Stimulated activated naive B cell treated with anti-CD40 and anti-IgM and Interleukin-4, amounts not matched to agents 10 μg/mL and 1 μg/mL and 100 μg/mL, for 72 hours (primary cell): ENCODE measurements around the gene PNMT.

ENCODE experiments used
- ATAC-seq, 2 donors: fragments of 150-1000 bp; cut with Tn5 transposase; replicated peaks; 2 replicates each; pipeline ENCODE4 v1.10.0; 2021; ENCODE audit warnings: moderate library complexity in 1 of 2
- DNase-seq: peaks from one replicate; pipeline ENCODE4 v3.0.0; 2021
- H3K27ac Mint-ChIP-seq: one replicate; pipeline ENCODE4 v1.8.0; 2022; ENCODE audit warnings: mild to moderate bottlenecking, mixed read lengths
- H3K27me3 Mint-ChIP-seq, 2 donors: one replicate each; pipeline ENCODE4 v1.8.0; 2022; ENCODE audit warnings: mixed read lengths in 2 of 2
- H3K36me3 Mint-ChIP-seq, 2 donors: one replicate each; pipeline ENCODE4 v1.8.0; 2022; ENCODE audit warnings: mixed read lengths in 2 of 2, mild to moderate bottlenecking in 1 of 2
- H3K4me1 Mint-ChIP-seq, 2 donors: one replicate each; pipeline ENCODE4 v1.8.0; 2022; ENCODE audit warnings: mixed read lengths in 2 of 2, mild to moderate bottlenecking in 1 of 2
- H3K4me3 Mint-ChIP-seq, 2 donors: one replicate each; pipeline ENCODE4 v1.8.0; 2022; ENCODE audit warnings: mild to moderate bottlenecking in 2 of 2, mixed read lengths in 2 of 2, moderate library complexity in 1 of 2
- H3K9me3 Mint-ChIP-seq, 2 donors: one replicate each; pipeline ENCODE4 v1.8.0; 2022; ENCODE audit warnings: mixed read lengths in 2 of 2, mild to moderate bottlenecking in 1 of 2

PNMT gene

GRCh38 chr17:39674702-39675389 lies 6.6 kb downstream of the PNMT start:
- H3K4me1 Mint-ChIP-seq = peaks cover 70 to 92% of the 10 kb centered on the region in 2 donors
- H3K36me3 Mint-ChIP-seq = peaks cover 4 to 16% of the 10 kb centered on the region in 2 donors
- peaks cover 0 to 6% of the 10 kb centered on the region in 2 donors for H3K27me3 Mint-ChIP-seq
- peak overlapping the region; percentile 49 to 70 for H3K4me3 Mint-ChIP-seq
- peak overlapping the region; percentile 88 for H3K27ac Mint-ChIP-seq
- ATAC-seq (peak; percentile 62 to 73), DNase-seq (peak; percentile 54)
- H3K9me3 Mint-ChIP-seq = no peaks in the 10 kb centered on the region

- peak; percentile 4 to 7 for ATAC-seq
- H3K4me3 Mint-ChIP-seq = peak overlapping the region; percentile 49 to 70
- peaks cover 0 to 6% of the 10 kb centered on the region in 2 donors for H3K27me3 Mint-ChIP-seq
- H3K9me3 Mint-ChIP-seq = no peaks in the 10 kb centered on the region
- peaks cover 4 to 18% of the 10 kb centered on the region in 2 donors for H3K36me3 Mint-ChIP-seq
- no peak for DNase-seq
- peaks cover 75 to 96% of the 10 kb centered on the region in 2 donors for H3K4me1 Mint-ChIP-seq
- peak overlapping the region; percentile 88 for H3K27ac Mint-ChIP-seq
These were observed 7.3 kb downstream of the PNMT start for GRCh38 chr17:39675390-39676082.

GRCh38 chr17:39676198-39676819 lies 8.1 kb downstream of the PNMT start:
- Mint-ChIP-seq H3K36me3 (peaks cover 4 to 20% of the 10 kb centered on the region in 2 donors), H3K27me3 (peaks cover 0 to 6% of the 10 kb centered on the region in 2 donors), H3K4me1 (peaks cover 80 to 100% of the 10 kb centered on the region in 2 donors), H3K9me3 (no peaks in the 10 kb centered on the region), H3K4me3 (peak overlapping the region in 1 of 2 donors; percentile 22), H3K27ac (peak overlapping the region; percentile 88)
- ATAC-seq = peak; percentile 57 to 68
- peak; percentile 36 for DNase-seq

- peak overlapping the region; percentile 44 for H3K27ac Mint-ChIP-seq
- ATAC-seq = no peak
- no peak overlapping the region for H3K4me3 Mint-ChIP-seq
- H3K4me1 Mint-ChIP-seq = peaks cover 76 to 97% of the 10 kb centered on the region in 2 donors
- peaks cover 0 to 1% of the 10 kb centered on the region in 2 donors for H3K27me3 Mint-ChIP-seq
- DNase-seq = no peak
- H3K36me3 Mint-ChIP-seq = peaks cover 2 to 20% of the 10 kb centered on the region in 2 donors
- H3K9me3 Mint-ChIP-seq = no peaks in the 10 kb centered on the region
These were observed 8.8 kb downstream of the PNMT start for GRCh38 chr17:39677072-39677471.

- ATAC-seq = no peak
- Mint-ChIP-seq H3K4me1 (peaks cover 72 to 90% of the 10 kb centered on the region in 2 donors), H3K4me3 (peak overlapping the region in 1 of 2 donors; percentile 39), H3K36me3 (peaks cover 2 to 16% of the 10 kb centered on the region in 2 donors), H3K9me3 (no peaks in the 10 kb centered on the region), H3K27ac (peak overlapping the region; percentile 74), H3K27me3 (no peaks in the 10 kb centered on the region)
- no peak for DNase-seq
These were observed 9.5 kb downstream of the PNMT start for GRCh38 chr17:39677542-39678339.

GRCh38 chr17:39678340-39679116 lies 10.3 kb downstream of the PNMT start:
- Mint-ChIP-seq H3K27me3 (no peaks in the 10 kb centered on the region), H3K36me3 (peaks cover 4 to 21% of the 10 kb centered on the region in 2 donors), H3K4me3 (peak overlapping the region in 1 of 2 donors; percentile 39), H3K9me3 (no peaks in the 10 kb centered on the region), H3K27ac (peak overlapping the region; percentile 91), H3K4me1 (peaks cover 67 to 82% of the 10 kb centered on the region in 2 donors)
- DNase-seq (no peak), ATAC-seq (no peak)

GRCh38 chr17:39679521-39680192 lies 11.4 kb downstream of the PNMT start:
- Mint-ChIP-seq H3K4me1 (peaks cover 60 to 71% of the 10 kb centered on the region in 2 donors), H3K9me3 (no peaks in the 10 kb centered on the region), H3K27ac (peak overlapping the region; percentile 91), H3K27me3 (no peaks in the 10 kb centered on the region), H3K4me3 (peak overlapping the region; percentile 40 to 48), H3K36me3 (peaks cover 9 to 28% of the 10 kb centered on the region in 2 donors)
- ATAC-seq (peak; percentile 53 to 58), DNase-seq (no peak)

- DNase-seq (no peak), ATAC-seq (no peak)
- peaks cover 37 to 41% of the 10 kb centered on the region in 2 donors for H3K4me1 Mint-ChIP-seq
- no peak overlapping the region for H3K4me3 Mint-ChIP-seq
- H3K27me3 Mint-ChIP-seq = no peaks in the 10 kb centered on the region
- H3K36me3 Mint-ChIP-seq = peaks cover 12 to 34% of the 10 kb centered on the region in 2 donors
- H3K9me3 Mint-ChIP-seq = peaks cover 1 to 3% of the 10 kb centered on the region in 2 donors
- H3K27ac Mint-ChIP-seq = no peak overlapping the region
These were observed 15.2 kb downstream of the PNMT start for GRCh38 chr17:39683295-39683939.

- ATAC-seq (no peak), DNase-seq (no peak)
- Mint-ChIP-seq H3K4me1 (peaks cover 32 to 37% of the 10 kb centered on the region in 2 donors), H3K27ac (no peak overlapping the region), H3K27me3 (no peaks in the 10 kb centered on the region), H3K36me3 (peaks cover 12 to 27% of the 10 kb centered on the region in 2 donors), H3K4me3 (no peak overlapping the region), H3K9me3 (peaks cover 1 to 3% of the 10 kb centered on the region in 2 donors)
These were observed 16.3 kb downstream of the PNMT start for GRCh38 chr17:39684369-39685192.

- peaks cover 15 to 19% of the 10 kb centered on the region in 2 donors for H3K4me1 Mint-ChIP-seq
- H3K9me3 Mint-ChIP-seq = peaks cover 1 to 3% of the 10 kb centered on the region in 2 donors
- H3K27ac Mint-ChIP-seq = peak overlapping the region; percentile 33
- peaks cover 12 to 23% of the 10 kb centered on the region in 2 donors for H3K36me3 Mint-ChIP-seq
- no peak for ATAC-seq
- H3K4me3 Mint-ChIP-seq = peak overlapping the region; percentile 91 to 96
- DNase-seq = no peak
- no peaks in the 10 kb centered on the region for H3K27me3 Mint-ChIP-seq
These were observed 18.9 kb downstream of the PNMT start for GRCh38 chr17:39687101-39687545.

- peaks cover 15 to 17% of the 10 kb centered on the region in 2 donors for H3K4me1 Mint-ChIP-seq
- peak; percentile 85 for DNase-seq
- ATAC-seq = peak; percentile 94
- peaks cover 1 to 3% of the 10 kb centered on the region in 2 donors for H3K9me3 Mint-ChIP-seq
- H3K27ac Mint-ChIP-seq = peak within 1 kb of the TSS; percentile 98
- H3K27me3 Mint-ChIP-seq = no peaks in the 10 kb centered on the region
- peak within 1 kb of the TSS; percentile 91 to 96 for H3K4me3 Mint-ChIP-seq
- H3K36me3 Mint-ChIP-seq = peaks cover 12 to 23% of the 10 kb centered on the region in 2 donors
These were observed 19.6 kb downstream of the PNMT start, which contains the start of gene PGAP3 for GRCh38 chr17:39687546-39688474. Gene PGAP3, minus strand, starts transcription at chr17:39688057. Its CDS starts 43 bp downstream, at chr17:39688014.
